K562 (cell line): Measurements from ENCODE around the gene GPRIN2. TPM values are rescaled to one million over a fixed set of nuclear protein-coding genes. Genes with fewer than 3 reads are reported as not detected.
"Not testable (repeated sequence)": the region's sequence is repeated elsewhere in the genome, so short reads cannot be mapped to it uniquely, and the experiment has no call there.

Experiments used
- ATAC-seq: fragments of 200-7000 bp; cut with Tn5 transposase; 3 replicates; pipeline ENCODE4 v1.9.1; 2020; ENCODE audit warnings: moderate library complexity
- BruUV-seq: library from RNA; stranded (reverse); fragments of 400-500 nt; replicated peaks from 2 replicates; lab custom pipeline; 2021; lab: Mats Ljungman, UMichigan
- CTCF ChIA-PET: fragments of 300-600 bp; formaldehyde crosslinking; extraction: SDS; loops from one replicate; lab custom pipeline; 2021; ENCODE audit warnings: low intra/inter-chr PET ratio; lab: Yijun Ruan, JAX
- POLR2A ChIA-PET: fragments of 300-600, 350-650 bp; sonication (Branson Sonifier 250); formaldehyde crosslinking; extraction: SDS; loops from one replicate; lab custom pipeline; 2021; ENCODE audit warnings: antibody characterized with exemption, inconsistent platforms; lab: Yijun Ruan, JAX
- DNase-seq, 4 experiments: peaks; one replicate each; pipeline versions ENCODE4 v3.0.0 to v3.0.0-alpha.2; 2011 to 2018; ENCODE audit warnings: low spot score in 3 of 4, mixed read lengths in 3 of 4; ENCODE audit errors: extremely low read depth in 1 of 4
- FAIRE-seq: peaks from 2 replicates; lab custom pipeline; 2011; peaks lifted over from hg19 to GRCh38; lab: Jason Lieb, UNC
- H2AFZ ChIP-seq: 2 replicates; pipeline ENCODE4 v1.6.0; 2011; ENCODE audit warnings: low read depth, low read length, control low read depth, inconsistent platforms
- H3K27ac ChIP-seq: fragments of 200-600 bp; 3 replicates; pipeline ENCODE4 v1.8.0; 2011; ENCODE audit warnings: low read depth, mild to moderate bottlenecking, control low read depth, inconsistent platforms, low read length, moderate library complexity, mixed read lengths; ENCODE audit errors: extremely low read depth
- H3K27me3 ChIP-seq, 2 experiments: fragments of 300-600 bp in 1 of 2; 2 replicates in 1 of 2; 3 replicates in 1 of 2; pipeline versions ENCODE4 v1.6.0 to v1.8.0; 2011; ENCODE audit warnings: inconsistent platforms in 2 of 2, low read length in 2 of 2, mild to moderate bottlenecking in 1 of 2, mixed read lengths in 1 of 2, moderate library complexity in 1 of 2; ENCODE audit not compliant: control insufficient read depth in 2 of 2, insufficient read depth in 2 of 2
- H3K36me3 ChIP-seq: fragments of 300-600 bp; 3 replicates; pipeline ENCODE4 v1.8.0; 2011; ENCODE audit warnings: mild to moderate bottlenecking, low read length, inconsistent platforms; ENCODE audit not compliant: control insufficient read depth, insufficient read depth
- H3K4me1 ChIP-seq, 2 experiments: fragments of 200-600 bp in 1 of 2; replicated peaks in 1 of 2; 2 replicates in 1 of 2; 3 replicates in 1 of 2; pipeline versions ENCODE4 v1.5.1 to v1.8.0; 2011; ENCODE audit warnings: inconsistent platforms in 2 of 2, low read length in 2 of 2, mild to moderate bottlenecking in 1 of 2, mixed read lengths in 1 of 2, moderate library complexity in 1 of 2; ENCODE audit not compliant: control insufficient read depth in 2 of 2, insufficient read depth in 2 of 2
- H3K4me2 ChIP-seq: 2 replicates; pipeline ENCODE4 v1.6.1; 2011; ENCODE audit warnings: low read length, control low read depth, inconsistent platforms, mixed read lengths; ENCODE audit not compliant: insufficient read depth
- H3K4me3 ChIP-seq: fragments of 200-600 bp; sonication (generic), shearing (Covaris generic); 2 replicates; pipeline ENCODE4 v1.5.1; 2016; ENCODE audit warnings: control low read depth, inconsistent platforms
- H3K79me2 ChIP-seq: fragments of 200-600 bp; 3 replicates; pipeline ENCODE4 v1.8.0; 2011; ENCODE audit warnings: low read length, inconsistent platforms; ENCODE audit not compliant: control insufficient read depth, insufficient read depth
- H3K9ac ChIP-seq, 2 experiments: 2 replicates each; pipeline versions ENCODE4 v1.6.0 to v1.6.1; 2011; ENCODE audit warnings: low read depth in 2 of 2, low read length in 2 of 2, control low read depth in 1 of 2, inconsistent platforms in 1 of 2, mild to moderate bottlenecking in 1 of 2, mixed read lengths in 1 of 2; ENCODE audit not compliant: insufficient read depth in 1 of 2
- H3K9me1 ChIP-seq: one replicate; pipeline ENCODE4 v1.6.0; 2011; ENCODE audit warnings: inconsistent platforms, mild to moderate bottlenecking, low read length, moderate library complexity; ENCODE audit not compliant: control insufficient read depth, insufficient read depth
- H3K9me3 ChIP-seq: replicated peaks from 2 replicates; pipeline ENCODE4 v1.5.1; 2011; ENCODE audit warnings: low read depth, low read length, inconsistent platforms; ENCODE audit not compliant: control insufficient read depth, insufficient read depth
- H4K20me1 ChIP-seq: replicated peaks from 2 replicates; pipeline ENCODE4 v1.6.1; 2011; ENCODE audit warnings: low read length, inconsistent platforms, mixed read lengths; ENCODE audit not compliant: control insufficient read depth, insufficient read depth
- WGBS: fragments of 100-300 bp; shearing (Covaris generic); methylation state at CpG from one replicate; pipeline ENCODE4 v1.1.6; 2016; ENCODE audit warnings: low coverage, mixed read lengths; ENCODE audit not compliant: insufficient coverage; ENCODE audit errors: missing lambda C conversion rate; 5-methylcytosine and 5-hydroxymethylcytosine counted together
- in situ Hi-C: fragments of 300-500 bp; cut with MboI; formaldehyde crosslinking; loops from 4 replicates; pipeline ENCODE4 v1.15.0; 2018; ENCODE audit warnings: inconsistent platforms, mixed read lengths
- intact Hi-C: fragments of 100-400 bp; cut with micrococcal nuclease; formaldehyde crosslinking; loops from 2 replicates; pipeline ENCODE4 v1.14.2; 2022
- polyA plus RNA-seq, 8 experiments: library from polyadenylated mRNA; depleted of rRNA in 4 of 8; stranded (reverse) in 5 of 8; unstranded in 3 of 8; fragments of >200 nt; fragmentation: Nextera tagmentation in 2 of 8; fragmentation: Illumina TruSeq in 1 of 8; extraction: Ambion mirVana in 2 of 8; extraction: Trizol in 1 of 8; gene quantifications; 2 replicates each; pipeline versions ENCODE4 v1.2.1 to v1.2.3, GENCODE V29; 2011 to 2014; ENCODE audit warnings: inconsistent platforms in 1 of 8, missing spikeins in 1 of 8
- total RNA-seq, 7 experiments: library from RNA; depleted of rRNA in 6 of 7; stranded (reverse); fragments of >200 nt in 6 of 7; fragmentation: Illumina TruSeq in 2 of 7; extraction: Trizol in 2 of 7; gene quantifications; 2 replicates each; pipeline versions ENCODE4 v1.2.1 to v1.2.3, GENCODE V29; 2011 to 2021; ENCODE audit warnings: low replicate concordance in 1 of 7

The GPRIN2 gene
- total and polyA plus RNA-seq, 9 of the 15 experiments (the other 6 are each of a cell fraction or from before 2014, with no cell fraction given): not detected

DNA sequence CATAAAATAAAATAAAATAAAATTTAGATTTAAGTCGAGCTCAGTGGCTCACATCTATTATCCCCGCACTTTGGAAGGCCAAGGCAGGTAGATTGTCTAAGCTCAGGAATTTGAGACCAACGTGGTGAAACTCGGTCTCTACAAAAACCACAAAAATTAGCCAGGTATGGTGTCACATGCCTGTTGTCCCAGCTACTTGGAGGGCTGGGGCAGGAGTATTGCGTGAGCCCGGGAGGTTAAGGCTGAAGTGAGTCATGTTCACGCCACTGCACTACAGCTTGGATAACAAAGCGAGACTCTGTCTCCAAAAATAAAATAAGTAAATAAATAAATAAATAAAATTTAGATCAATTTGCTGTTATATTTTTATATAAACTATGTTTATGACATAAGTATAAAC, 34.6 kb upstream of the GPRIN2 start:
- CTCF ChIA-PET, FAIRE-seq, POLR2A ChIA-PET: not testable (repeated sequence)

DNA sequence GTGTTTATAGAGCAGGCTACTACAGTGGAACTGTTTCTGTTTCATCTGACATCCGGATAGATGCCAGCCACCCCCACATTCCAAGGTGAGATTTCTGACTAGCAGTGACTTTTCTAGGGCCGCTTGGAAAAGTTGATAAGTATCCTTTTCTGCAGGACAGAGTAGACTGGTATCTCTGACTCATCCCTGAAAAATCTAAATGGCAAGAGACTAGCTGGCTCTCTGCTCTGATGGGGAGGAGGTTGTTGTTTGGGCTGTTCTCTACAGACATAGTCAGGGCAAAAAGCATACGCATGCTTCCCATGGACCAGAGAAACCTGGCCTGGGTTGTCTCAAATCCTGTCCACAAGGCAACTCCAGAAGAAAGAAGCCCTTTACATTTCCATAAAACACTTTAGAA, 33.1 kb upstream of the GPRIN2 start:
- H3K36me3 ChIP-seq, in situ Hi-C loops, H3K4me3 ChIP-seq, BruUV-seq, H2AFZ ChIP-seq, H3K4me1 ChIP-seq, ATAC-seq, CTCF ChIA-PET, intact Hi-C loops, POLR2A ChIA-PET, H3K27ac ChIP-seq, H3K9me1 ChIP-seq, FAIRE-seq, H4K20me1 ChIP-seq, H3K79me2 ChIP-seq, H3K9me3 ChIP-seq, H3K4me2 ChIP-seq, H3K9ac ChIP-seq, H3K27me3 ChIP-seq, DNase-seq: not testable (repeated sequence)
- no CpG with 5 or more reads among the region's 3 CpGs for WGBS

More for the DNA sequence above, 34.6 kb upstream of the GPRIN2 start:
- H3K9me3 ChIP-seq, H3K4me3 ChIP-seq, in situ Hi-C loops, H3K4me2 ChIP-seq, intact Hi-C loops, H3K79me2 ChIP-seq, H3K36me3 ChIP-seq, H4K20me1 ChIP-seq, BruUV-seq, H3K27me3 ChIP-seq, H3K4me1 ChIP-seq, ATAC-seq, H3K9ac ChIP-seq, DNase-seq, H2AFZ ChIP-seq, H3K9me1 ChIP-seq, H3K27ac ChIP-seq: not testable (repeated sequence)
- WGBS: no CpG with 5 or more reads among the region's 8 CpGs

DNA sequence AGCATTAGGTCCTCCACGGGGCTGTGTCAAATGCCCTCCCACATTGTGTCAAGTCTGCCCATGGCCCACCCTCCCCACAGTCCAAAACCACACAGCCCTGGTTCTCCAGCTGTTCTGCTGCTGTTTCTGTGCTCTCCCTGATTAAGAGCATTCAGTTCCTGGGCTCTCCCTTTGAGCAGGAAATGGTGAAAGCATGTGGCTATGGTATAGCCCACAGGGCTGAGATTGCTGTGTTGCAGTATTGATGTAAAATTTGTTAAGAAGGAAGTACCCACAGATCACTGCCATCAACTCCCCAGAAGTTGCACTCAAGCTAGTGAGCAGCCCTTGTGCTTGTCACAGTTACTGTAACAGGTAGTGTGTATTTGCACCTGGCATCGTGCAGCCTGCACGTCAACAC, 31.8 kb upstream of the GPRIN2 start:
- H3K9ac ChIP-seq, DNase-seq, H3K4me1 ChIP-seq, H3K4me3 ChIP-seq, H2AFZ ChIP-seq, H3K36me3 ChIP-seq, H3K27ac ChIP-seq, POLR2A ChIA-PET, H3K9me3 ChIP-seq, ATAC-seq, H4K20me1 ChIP-seq, H3K4me2 ChIP-seq, H3K9me1 ChIP-seq, intact Hi-C loops, BruUV-seq, H3K79me2 ChIP-seq, in situ Hi-C loops, CTCF ChIA-PET, FAIRE-seq, H3K27me3 ChIP-seq: not testable (repeated sequence)
- WGBS: no CpG with 5 or more reads among the region's 3 CpGs

DNA sequence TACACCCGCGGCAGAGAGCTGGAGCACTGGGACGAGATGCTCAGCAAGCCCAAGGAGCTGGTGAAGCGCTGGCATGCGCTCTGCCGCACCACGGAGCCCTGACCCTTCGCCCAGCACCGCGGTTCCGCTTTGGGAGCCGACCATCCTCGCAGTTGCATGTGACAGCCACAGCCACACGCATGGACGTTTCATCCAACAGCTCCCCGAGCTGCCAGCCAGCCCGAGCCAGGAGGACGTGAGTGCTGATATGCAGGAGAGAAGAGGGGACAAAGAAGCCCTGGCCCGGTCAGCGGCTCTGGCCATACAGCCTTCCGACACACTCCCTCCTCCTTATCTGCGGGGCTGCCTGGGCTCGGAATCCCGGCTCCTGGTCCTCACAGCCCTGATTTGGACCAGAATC, 31.1 kb upstream of the GPRIN2 start:
- DNase-seq, H4K20me1 ChIP-seq, CTCF ChIA-PET, FAIRE-seq, H3K4me1 ChIP-seq, POLR2A ChIA-PET, ATAC-seq, BruUV-seq, H3K4me2 ChIP-seq, H3K9me3 ChIP-seq, H2AFZ ChIP-seq, H3K79me2 ChIP-seq, H3K36me3 ChIP-seq, H3K4me3 ChIP-seq, intact Hi-C loops, H3K27ac ChIP-seq, in situ Hi-C loops, H3K9me1 ChIP-seq, H3K9ac ChIP-seq, H3K27me3 ChIP-seq: not testable (repeated sequence)
- no CpG with 5 or more reads among the region's 24 CpGs for WGBS
